Caki2 (cell line): Measurements from ENCODE around the gene PCDHB13. TPM values are rescaled to one million over a fixed set of nuclear protein-coding genes. Genes with fewer than 3 reads are reported as not detected.
A peak's percentile ranks its signal among the peaks of the same experiment; 100 is the strongest.
"Not testable (repeated sequence)": the region's sequence is repeated elsewhere in the genome, so short reads cannot be mapped to it uniquely, and the experiment has no call there.

Source experiments
- DNase-seq: peaks from one replicate; pipeline ENCODE4 v3.0.0-alpha.2; 2015; ENCODE audit warnings: low read depth
- in situ Hi-C: cut with HindIII; loops from 2 replicates; pipeline ENCODE4 v1.10.0; 2016; ENCODE audit warnings: low sequenced_read_pairs, low pct_unique_long_range_greater_than_20kb, mixed read lengths
- total RNA-seq: library from RNA; depleted of rRNA; stranded (reverse); fragments of >200 nt; shearing (Covaris generic); gene quantifications from 2 replicates; pipeline ENCODE4 v1.2.3, GENCODE V29; 2014; ENCODE audit warnings: low replicate concordance

PCDHB13 gene
- total RNA-seq, 1 experiment from 2014 or later = 0.44 TPM

GRCh38 chr5:141199359-141200235, 14.1 kb upstream of the PCDHB13 start, which contains the start of gene PCDHB11:
Gene PCDHB11, plus strand, starts transcription at chr5:141199627. Its CDS starts 148 bp downstream, at chr5:141199775.
- in situ Hi-C loops = no loop called here
- peak; percentile 14 for DNase-seq

- in situ Hi-C loops, DNase-seq: not testable (repeated sequence)
Observed at GRCh38 chr5:141201126-141201525, 12.6 kb upstream of the PCDHB13 start.

DNA sequence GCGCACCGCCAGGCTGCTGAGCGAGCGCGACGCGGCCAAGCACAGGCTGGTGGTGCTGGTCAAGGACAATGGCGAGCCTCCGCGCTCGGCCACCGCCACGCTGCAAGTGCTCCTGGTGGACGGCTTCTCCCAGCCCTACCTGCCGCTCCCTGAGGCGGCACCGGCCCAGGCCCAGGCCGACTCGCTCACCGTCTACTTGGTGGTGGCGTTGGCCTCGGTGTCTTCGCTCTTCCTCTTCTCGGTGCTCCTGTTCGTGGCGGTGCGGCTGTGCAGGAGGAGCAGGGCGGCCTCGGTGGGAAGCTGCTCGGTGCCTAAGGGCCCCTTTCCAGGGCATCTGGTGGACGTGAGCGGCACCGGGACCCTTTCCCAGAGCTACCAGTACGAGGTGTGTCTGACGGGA, 12.1 kb upstream of the PCDHB13 start:
- DNase-seq, in situ Hi-C loops: not testable (repeated sequence)

- in situ Hi-C loops = no loop called here
- peak; percentile 10 for DNase-seq
Observed at GRCh38 chr5:141208478-141208877, 5.2 kb upstream of the PCDHB13 start, which contains the start of gene PCDHB12. Gene PCDHB12, plus strand, starts transcription at chr5:141208719. Its CDS starts 189 bp downstream, at chr5:141208908.

DNA sequence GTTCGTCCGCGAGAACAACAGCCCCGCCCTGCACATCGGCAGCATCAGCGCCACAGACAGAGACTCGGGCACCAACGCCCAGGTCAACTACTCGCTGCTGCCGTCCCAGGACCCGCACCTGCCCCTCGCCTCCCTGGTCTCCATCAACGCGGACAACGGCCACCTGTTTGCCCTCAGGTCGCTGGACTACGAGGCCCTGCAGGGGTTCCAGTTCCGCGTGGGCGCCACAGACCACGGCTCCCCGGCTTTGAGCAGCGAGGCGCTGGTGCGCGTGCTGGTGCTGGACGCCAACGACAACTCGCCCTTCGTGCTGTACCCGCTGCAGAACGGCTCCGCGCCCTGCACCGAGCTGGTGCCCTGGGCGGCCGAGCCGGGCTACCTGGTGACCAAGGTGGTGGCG, 3.4 kb upstream of the PCDHB13 start:
- in situ Hi-C loops, DNase-seq: not testable (repeated sequence)

DNA sequence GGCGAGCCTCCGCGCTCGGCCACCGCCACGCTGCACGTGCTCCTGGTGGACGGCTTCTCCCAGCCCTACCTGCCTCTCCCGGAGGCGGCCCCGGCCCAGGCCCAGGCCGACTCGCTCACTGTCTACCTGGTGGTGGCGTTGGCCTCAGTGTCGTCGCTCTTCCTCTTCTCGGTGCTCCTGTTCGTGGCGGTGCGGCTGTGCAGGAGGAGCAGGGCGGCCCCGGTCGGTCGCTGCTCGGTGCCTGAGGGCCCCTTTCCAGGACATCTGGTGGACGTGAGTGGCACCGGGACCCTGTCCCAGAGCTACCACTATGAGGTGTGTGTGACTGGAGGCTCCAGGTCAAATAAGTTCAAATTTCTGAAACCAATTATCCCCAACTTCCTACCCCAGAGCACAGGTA, 2.9 kb upstream of the PCDHB13 start:
- DNase-seq, in situ Hi-C loops: not testable (repeated sequence)

GRCh38 chr5:141214583-141214982, 864 bp downstream of the PCDHB13 start:
- DNase-seq, in situ Hi-C loops: not testable (repeated sequence)

GRCh38 chr5:141215504-141215903, 1.8 kb downstream of the PCDHB13 start:
- in situ Hi-C loops, DNase-seq: not testable (repeated sequence)

GRCh38 chr5:141216035-141216434, 2.3 kb downstream of the PCDHB13 start:
- in situ Hi-C loops = not testable (repeated sequence)

DNA sequence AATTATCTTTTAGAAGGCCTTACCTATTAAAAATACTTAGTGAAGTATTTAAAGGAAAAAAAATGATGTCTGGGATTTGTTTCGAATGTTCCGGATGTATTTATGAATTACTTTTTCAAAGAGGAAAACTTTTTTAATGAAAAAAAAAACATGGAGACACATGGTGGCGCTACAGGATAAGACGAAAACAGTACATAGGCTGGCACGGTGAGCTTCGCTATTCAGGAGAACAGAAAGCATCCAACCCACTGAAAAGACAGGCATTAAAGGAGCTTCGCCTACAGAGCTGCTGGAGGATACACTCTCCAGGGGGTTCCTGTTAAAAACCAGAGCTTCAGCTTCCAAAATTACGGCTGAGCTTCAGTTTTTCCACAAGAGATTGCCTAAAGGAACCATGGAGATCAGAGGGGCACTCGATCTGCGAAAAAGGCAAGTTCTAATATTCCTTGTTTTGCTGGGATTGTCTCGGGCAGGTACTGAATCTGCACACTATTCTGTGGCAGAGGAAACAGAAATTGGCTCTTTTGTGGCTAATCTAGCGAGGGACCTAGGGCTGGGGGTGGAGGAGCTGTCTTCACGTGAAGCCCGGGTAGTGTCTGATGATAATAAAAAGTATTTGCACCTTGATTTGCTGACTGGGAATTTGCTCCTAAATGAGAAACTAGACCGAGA, 9.5 kb downstream of the PCDHB13 start, which contains the start of gene PCDHB14:
Gene PCDHB14, plus strand, starts transcription at position 232 of the 672 bp plus-strand sequence. Its CDS starts 163 bp downstream, at position 395.
- in situ Hi-C loops = no loop called here

More at GRCh38 chr5:141216035-141216434, 2.3 kb downstream of the PCDHB13 start:
- DNase-seq = not testable (repeated sequence)

DNA sequence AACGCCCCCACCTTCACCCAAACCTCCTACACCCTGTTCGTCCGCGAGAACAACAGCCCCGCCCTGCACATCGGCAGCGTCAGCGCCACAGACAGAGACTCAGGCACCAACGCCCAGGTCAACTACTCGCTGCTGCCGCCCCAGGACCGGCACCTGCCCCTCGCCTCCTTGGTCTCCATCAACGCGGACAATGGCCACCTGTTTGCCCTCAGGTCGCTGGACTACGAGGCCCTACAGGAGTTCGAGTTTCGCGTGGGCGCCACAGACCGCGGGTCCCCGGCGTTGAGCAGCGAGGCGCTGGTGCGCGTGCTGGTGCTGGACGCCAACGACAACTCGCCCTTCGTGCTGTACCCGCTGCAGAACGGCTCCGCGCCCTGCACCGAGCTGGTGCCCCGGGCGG, 11.1 kb downstream of the PCDHB13 start:
- DNase-seq, in situ Hi-C loops: not testable (repeated sequence)

More for the DNA sequence above, 9.5 kb downstream of the PCDHB13 start, which contains the start of gene PCDHB14:
- DNase-seq = peak; percentile 34

- in situ Hi-C loops, DNase-seq: not testable (repeated sequence)
Observed at GRCh38 chr5:141225421-141225820, 11.7 kb downstream of the PCDHB13 start.

- DNase-seq = no peak
- in situ Hi-C loops = no loop called here
Observed at GRCh38 chr5:141234109-141234667, 20.5 kb downstream of the PCDHB13 start.

- DNase-seq, in situ Hi-C loops: not testable (repeated sequence)
Observed at GRCh38 chr5:141235922-141236321, 22.2 kb downstream of the PCDHB13 start.

GRCh38 chr5:141236516-141237313, 23.0 kb downstream of the PCDHB13 start:
- in situ Hi-C loops = no loop called here
- no peak for DNase-seq

GRCh38 chr5:141241496-141241895, 27.8 kb downstream of the PCDHB13 start:
- no peak for DNase-seq
- in situ Hi-C loops = no loop called here

DNA sequence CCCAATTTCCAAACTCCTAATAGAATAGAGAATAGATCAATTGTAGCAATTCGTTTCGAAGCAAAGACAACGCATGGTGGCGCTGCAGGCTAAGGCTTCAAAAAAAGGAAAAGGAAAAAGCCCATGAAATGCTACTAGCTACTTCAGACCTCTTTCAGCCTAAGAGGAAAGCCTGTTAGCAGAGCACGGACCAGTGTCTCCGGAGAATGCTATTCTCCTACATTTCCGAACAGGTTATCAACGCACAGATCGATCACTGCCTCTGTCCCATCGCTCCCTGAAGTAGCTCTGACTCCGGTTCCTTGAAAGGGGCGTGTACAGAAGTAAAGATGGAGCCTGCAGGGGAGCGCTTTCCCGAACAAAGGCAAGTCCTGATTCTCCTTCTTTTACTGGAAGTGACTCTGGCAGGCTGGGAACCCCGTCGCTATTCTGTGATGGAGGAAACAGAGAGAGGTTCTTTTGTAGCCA, 31.6 kb downstream of the PCDHB13 start, which contains the start of gene PCDHB15:
Gene PCDHB15, plus strand, starts transcription at position 146 of the 468 bp plus-strand sequence. Its CDS starts 184 bp downstream, at position 330.
- no peak for DNase-seq
- in situ Hi-C loops = no loop called here
